Esophagus muscularis mucosa (tissue), 4 donors: Measurements from ENCODE around the gene DAB1. TPM values are rescaled to one million over a fixed set of nuclear protein-coding genes. Genes with fewer than 3 reads are reported as not detected.

Experiments
- DNase-seq: peaks from one replicate; pipeline ENCODE4 v3.0.0-alpha.2; 2017; ENCODE audit errors: extremely low spot score
- H3K27ac ChIP-seq, 4 donors: fragments of 200-600 bp; sonication (generic); replicated peaks in 1 of 4; 1 replicate in 3 of 4; 2 replicates in 1 of 4; pipeline ENCODE4 v1.5.1; 2016 to 2019; ENCODE audit warnings: mild to moderate bottlenecking in 1 of 4
- H3K27me3 ChIP-seq, 4 donors: fragments of 200-600 bp; sonication (generic); one replicate each; pipeline versions ENCODE4 v1.5.1 to v1.6.0; 2016 to 2019
- H3K36me3 ChIP-seq, 4 donors: fragments of 200-600 bp; sonication (generic); one replicate each; pipeline ENCODE4 v1.5.1; 2016 to 2019
- H3K4me1 ChIP-seq, 4 donors: fragments of 200-600 bp; sonication (generic); one replicate each; pipeline ENCODE4 v1.5.1; 2016 to 2019
- H3K4me3 ChIP-seq, 4 donors: fragments of 200-600 bp; sonication (generic); 1 replicate in 2 of 4; 2 replicates in 2 of 4; pipeline ENCODE4 v1.5.1; 2016 to 2019; ENCODE audit warnings: mild to moderate bottlenecking in 4 of 4, moderate library complexity in 1 of 4
- H3K9me3 ChIP-seq, 4 donors: fragments of 200-600 bp; sonication (generic); 1 replicate in 3 of 4; 2 replicates in 1 of 4; pipeline ENCODE4 v1.5.1; 2016 to 2019
- EP300 ChIP-seq: sonication (generic); formaldehyde crosslinking; IDR thresholded peaks from one replicate; pipeline ENCODE4 v1.6.1; 2017; ENCODE audit warnings: antibody characterized with exemption
- POLR2A ChIP-seq: fragments of 450-650 bp; IDR thresholded peaks from one replicate; pipeline ENCODE4 v1.6.1; 2017; ENCODE audit warnings: antibody characterized with exemption, moderate library complexity, mild to moderate bottlenecking, low read depth
- POLR2AphosphoS5 ChIP-seq, 2 donors: sonication (generic); formaldehyde crosslinking; IDR thresholded peaks; one replicate each; pipeline ENCODE4 v1.6.1; 2017; ENCODE audit warnings: antibody characterized with exemption in 2 of 2
- WGBS: methylation state at CpG from one replicate; pipeline ENCODE4 v1.1.5; 2018; 5-methylcytosine and 5-hydroxymethylcytosine counted together
- intact Hi-C: fragments of 100-400 bp; cut with DNase I; formaldehyde crosslinking; loops from one replicate; pipeline ENCODE4 v1.15.1; 2023
- total RNA-seq, 4 donors: library from RNA; depleted of rRNA; stranded (reverse); fragments of >200 nt; gene quantifications; one replicate each; pipeline versions ENCODE4 v1.1.0 to v1.2.1, GENCODE V29; 2016
- TF ChIP-seq, protein P1 (sequence below), 3 experiments: fragments of 200-600 bp in 2 of 3; fragments of 450-650 bp in 1 of 3; sonication (generic) in 2 of 3; IDR thresholded peaks; one replicate each; pipeline ENCODE4 v1.5.1; 2017 to 2019; ENCODE audit warnings: antibody characterized with exemption in 3 of 3, mild to moderate bottlenecking in 2 of 3, moderate library complexity in 1 of 3

Gene DAB1
- total RNA-seq, 4 donors from 2014 or later, result 0.26 to 1.3 (median 0.37) TPM

DNA sequence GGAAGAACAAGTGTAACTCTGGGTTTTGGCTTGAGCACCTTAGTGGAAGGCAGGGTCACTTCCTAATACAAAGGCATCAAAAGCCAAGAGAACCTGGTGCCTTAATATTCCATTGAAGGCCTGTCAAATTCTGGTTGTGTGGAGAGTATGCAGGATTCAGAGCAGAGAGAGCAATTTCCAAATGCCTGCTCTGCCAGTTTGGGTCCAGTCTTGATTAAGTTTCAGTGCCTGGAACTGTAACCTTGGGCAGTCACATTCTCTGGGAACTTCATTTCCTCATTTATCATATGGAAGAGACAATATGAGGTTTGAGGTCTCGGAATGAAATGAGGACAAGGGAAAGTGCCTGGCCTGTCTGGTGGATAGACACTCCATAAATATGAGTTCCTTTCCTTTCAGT lies 260.1 kb downstream of the DAB1 start:
- 44% methylated on average over 1 of the region's 1 CpG for WGBS
- DNase-seq, result no peak
- Histone ChIP-seq H3K27ac (no peak overlapping the region), H3K36me3 (no peaks in the 10 kb centered on the region), H3K9me3 (no peaks in the 10 kb centered on the region), H3K27me3 (no peaks in the 10 kb centered on the region), H3K4me1 (peaks cover 0 to 6% (median 0%) of the 10 kb centered on the region in 4 donors), H3K4me3 (no peak overlapping the region)
- TF ChIP-seq POLR2A (no peak), EP300 (no peak), POLR2AphosphoS5 (IDR thresholded peaks at IDR 0.05) (no peak)
- TF ChIP-seq, protein P1, sequence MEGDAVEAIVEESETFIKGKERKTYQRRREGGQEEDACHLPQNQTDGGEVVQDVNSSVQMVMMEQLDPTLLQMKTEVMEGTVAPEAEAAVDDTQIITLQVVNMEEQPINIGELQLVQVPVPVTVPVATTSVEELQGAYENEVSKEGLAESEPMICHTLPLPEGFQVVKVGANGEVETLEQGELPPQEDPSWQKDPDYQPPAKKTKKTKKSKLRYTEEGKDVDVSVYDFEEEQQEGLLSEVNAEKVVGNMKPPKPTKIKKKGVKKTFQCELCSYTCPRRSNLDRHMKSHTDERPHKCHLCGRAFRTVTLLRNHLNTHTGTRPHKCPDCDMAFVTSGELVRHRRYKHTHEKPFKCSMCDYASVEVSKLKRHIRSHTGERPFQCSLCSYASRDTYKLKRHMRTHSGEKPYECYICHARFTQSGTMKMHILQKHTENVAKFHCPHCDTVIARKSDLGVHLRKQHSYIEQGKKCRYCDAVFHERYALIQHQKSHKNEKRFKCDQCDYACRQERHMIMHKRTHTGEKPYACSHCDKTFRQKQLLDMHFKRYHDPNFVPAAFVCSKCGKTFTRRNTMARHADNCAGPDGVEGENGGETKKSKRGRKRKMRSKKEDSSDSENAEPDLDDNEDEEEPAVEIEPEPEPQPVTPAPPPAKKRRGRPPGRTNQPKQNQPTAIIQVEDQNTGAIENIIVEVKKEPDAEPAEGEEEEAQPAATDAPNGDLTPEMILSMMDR (IDR thresholded peaks at IDR 0.05), result no peak
- intact Hi-C loops, result no loop called here

DNA sequence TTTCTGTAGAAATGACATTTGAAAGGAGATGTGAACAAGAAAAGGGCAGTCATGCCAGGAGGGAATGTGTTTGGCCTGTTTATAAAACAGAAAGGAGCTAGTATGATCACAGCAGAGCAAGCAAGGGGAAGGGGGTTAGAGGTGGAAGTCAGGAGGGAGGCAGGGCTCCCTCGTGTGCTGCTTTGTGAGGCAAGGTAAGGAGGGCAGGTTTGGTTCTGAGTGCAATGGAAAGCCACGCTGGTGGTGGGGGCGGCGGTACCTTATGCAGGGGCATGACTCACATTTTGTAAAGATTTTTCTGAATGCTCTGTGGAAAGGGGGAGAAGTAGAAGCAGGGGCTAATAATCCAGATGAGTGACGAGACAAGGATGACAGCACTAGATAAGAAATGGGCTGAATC lies 260.5 kb downstream of the DAB1 start:
- Histone ChIP-seq H3K9me3 (no peaks in the 10 kb centered on the region), H3K4me3 (no peak overlapping the region), H3K4me1 (peaks cover 0 to 6% (median 0%) of the 10 kb centered on the region in 4 donors), H3K27ac (no peak overlapping the region), H3K36me3 (no peaks in the 10 kb centered on the region), H3K27me3 (no peaks in the 10 kb centered on the region)
- no peak for DNase-seq
- 81% methylated on average over 5 of the region's 5 CpGs for WGBS
- TF ChIP-seq POLR2A (no peak), POLR2AphosphoS5 (IDR thresholded peaks at IDR 0.05) (no peak), EP300 (no peak)
- TF ChIP-seq, protein P1 (IDR thresholded peaks at IDR 0.05), result no peak
- intact Hi-C loops, result no loop called here

DNA sequence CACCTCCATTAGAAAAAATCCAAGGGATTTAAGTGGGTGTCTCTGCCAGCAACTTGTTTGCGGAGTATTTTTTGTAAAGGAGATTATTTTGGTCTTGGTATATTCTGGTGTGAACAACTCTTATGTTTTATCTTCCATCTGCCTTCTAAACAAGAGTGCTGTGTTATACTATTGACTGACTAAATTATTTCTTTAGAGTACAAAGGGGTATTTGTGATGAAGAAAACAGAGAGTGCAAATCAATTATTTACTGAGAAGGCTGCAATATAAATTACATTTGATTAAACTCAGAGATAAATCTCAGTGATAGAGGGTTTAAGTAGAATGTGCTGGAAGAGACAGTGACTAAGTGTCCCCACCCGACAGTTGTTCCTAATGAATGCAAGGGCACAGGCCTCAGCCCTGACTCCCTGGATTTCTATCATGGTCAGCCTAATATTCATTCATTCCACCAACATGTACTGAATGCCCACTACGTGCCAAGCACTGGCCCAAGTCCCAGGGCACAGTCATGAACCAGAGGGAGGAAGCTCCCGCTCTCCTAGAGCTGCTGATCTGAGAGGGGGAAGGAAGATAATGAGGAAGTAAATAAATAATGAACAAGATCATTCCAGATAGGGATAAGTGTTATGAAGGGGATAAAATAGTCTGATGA lies 261.1 kb downstream of the DAB1 start:
- Histone ChIP-seq H3K9me3 (no peaks in the 10 kb centered on the region), H3K4me1 (peaks cover 0 to 6% (median 0%) of the 10 kb centered on the region in 4 donors), H3K27me3 (no peaks in the 10 kb centered on the region), H3K36me3 (no peaks in the 10 kb centered on the region), H3K27ac (no peak overlapping the region), H3K4me3 (no peak overlapping the region)
- TF ChIP-seq POLR2AphosphoS5 (IDR thresholded peaks at IDR 0.05), result no peak
- TF ChIP-seq EP300, result no peak
- TF ChIP-seq, protein P1 (IDR thresholded peaks at IDR 0.05), result no peak
- no peak for TF ChIP-seq POLR2A
- 76% methylated on average over 4 of the region's 4 CpGs for WGBS
- intact Hi-C loops, result no loop called here
- DNase-seq, result no peak

DNA sequence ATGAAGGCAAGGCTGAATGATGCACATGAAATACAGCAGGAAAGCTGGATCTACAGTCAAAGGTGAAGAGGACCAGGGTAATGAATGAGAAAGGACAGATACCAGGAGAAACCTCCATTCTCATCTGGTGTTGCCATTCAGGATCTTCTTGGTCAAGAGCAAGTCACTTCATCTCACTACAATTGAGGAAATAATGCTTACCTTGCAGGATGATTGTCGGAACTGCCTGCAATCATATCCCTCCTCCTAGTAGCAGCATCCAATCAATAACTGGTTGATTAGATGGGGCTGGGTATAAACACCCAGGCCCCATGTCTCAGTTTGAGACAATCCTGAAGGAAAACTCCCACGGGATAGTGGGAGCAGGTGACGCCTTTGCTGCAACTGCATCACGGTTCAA lies 263.3 kb downstream of the DAB1 start:
- Histone ChIP-seq H3K36me3 (no peaks in the 10 kb centered on the region), H3K27ac (no peak overlapping the region), H3K4me3 (no peak overlapping the region), H3K9me3 (no peaks in the 10 kb centered on the region), H3K27me3 (no peaks in the 10 kb centered on the region), H3K4me1 (peaks cover 0 to 6% (median 0%) of the 10 kb centered on the region in 4 donors)
- WGBS, result 100% methylated on average over 1 of the region's 4 CpGs
- intact Hi-C loops, result no loop called here
- TF ChIP-seq, protein P1 (IDR thresholded peaks at IDR 0.05), result no peak
- TF ChIP-seq POLR2AphosphoS5 (IDR thresholded peaks at IDR 0.05), result no peak
- TF ChIP-seq POLR2A, result no peak
- no peak for TF ChIP-seq EP300
- DNase-seq, result no peak

DNA sequence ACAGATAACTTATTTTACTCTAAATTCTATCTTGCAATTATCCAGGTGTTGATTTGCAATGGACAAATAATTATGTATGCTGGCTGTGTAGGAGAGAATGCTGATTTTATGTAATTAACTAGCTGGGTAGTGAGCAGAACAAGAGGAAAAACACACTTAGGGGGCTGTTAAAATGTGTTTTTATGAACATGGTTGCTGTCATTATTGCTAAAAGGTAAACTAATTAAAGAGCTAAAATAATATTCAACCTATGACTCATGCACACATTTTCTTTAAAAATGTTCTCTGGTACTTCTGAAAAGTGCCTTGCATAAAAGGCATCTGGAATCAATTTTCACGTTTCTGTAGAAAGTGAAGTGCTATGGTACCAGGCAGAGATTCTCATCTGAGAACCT lies 265.3 kb downstream of the DAB1 start:
- 71% methylated on average over 1 of the region's 1 CpG for WGBS
- Histone ChIP-seq H3K27ac (no peak overlapping the region), H3K36me3 (no peaks in the 10 kb centered on the region), H3K4me3 (no peak overlapping the region), H3K4me1 (peaks cover 0 to 6% (median 0%) of the 10 kb centered on the region in 4 donors), H3K27me3 (no peaks in the 10 kb centered on the region), H3K9me3 (no peaks in the 10 kb centered on the region)
- TF ChIP-seq POLR2A, result no peak
- TF ChIP-seq EP300, result no peak
- no peak for TF ChIP-seq POLR2AphosphoS5 (IDR thresholded peaks at IDR 0.05)
- TF ChIP-seq, protein P1 (IDR thresholded peaks at IDR 0.05), result no peak
- intact Hi-C loops, result no loop called here
- DNase-seq, result no peak
